Dedifferentiated amniotic fluid mesenchymal stem cell (primary cell): ENCODE data around the gene MGAT5B.
"Not testable (repeated sequence)": the region's sequence is repeated elsewhere in the genome, so short reads cannot be mapped to it uniquely, and the experiment has no call there.

Experiments used
- DNase-seq: peaks from one replicate; pipeline ENCODE4 v3.0.0-alpha.2; 2016; ENCODE audit errors: extremely low spot score

The MGAT5B gene

DNA sequence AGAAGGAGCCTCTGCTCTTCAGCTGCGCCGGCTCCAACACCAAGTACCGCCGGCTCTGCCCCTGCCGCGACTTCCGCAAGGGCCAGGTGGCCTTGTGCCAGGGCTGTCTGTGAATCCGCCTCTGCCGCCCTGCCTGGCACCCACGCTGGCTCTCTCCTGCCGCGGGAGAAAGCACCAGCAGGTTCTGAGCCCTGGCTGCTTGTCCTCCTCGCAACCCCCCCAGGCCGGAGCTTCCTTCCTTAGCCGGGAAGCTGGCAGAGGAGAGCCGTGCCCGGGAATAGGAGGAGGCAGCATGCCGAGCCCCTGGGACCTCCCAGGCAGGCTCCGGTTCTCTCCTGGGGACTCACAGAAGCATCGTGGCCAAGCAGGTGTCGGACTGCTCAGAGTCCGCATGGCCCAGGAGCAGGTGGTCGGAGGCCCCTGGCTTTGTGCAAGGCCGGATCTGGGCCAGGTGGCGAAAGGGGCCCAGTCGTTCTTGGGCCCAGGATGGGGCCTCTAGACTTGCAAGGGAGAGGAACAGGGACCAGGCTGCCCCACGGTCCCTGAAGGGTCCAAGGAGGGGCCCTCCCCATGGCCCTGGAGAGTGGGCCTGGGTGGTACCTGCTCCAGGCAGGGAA, 80.6 kb downstream of the MGAT5B start:
- no peak for DNase-seq

DNA sequence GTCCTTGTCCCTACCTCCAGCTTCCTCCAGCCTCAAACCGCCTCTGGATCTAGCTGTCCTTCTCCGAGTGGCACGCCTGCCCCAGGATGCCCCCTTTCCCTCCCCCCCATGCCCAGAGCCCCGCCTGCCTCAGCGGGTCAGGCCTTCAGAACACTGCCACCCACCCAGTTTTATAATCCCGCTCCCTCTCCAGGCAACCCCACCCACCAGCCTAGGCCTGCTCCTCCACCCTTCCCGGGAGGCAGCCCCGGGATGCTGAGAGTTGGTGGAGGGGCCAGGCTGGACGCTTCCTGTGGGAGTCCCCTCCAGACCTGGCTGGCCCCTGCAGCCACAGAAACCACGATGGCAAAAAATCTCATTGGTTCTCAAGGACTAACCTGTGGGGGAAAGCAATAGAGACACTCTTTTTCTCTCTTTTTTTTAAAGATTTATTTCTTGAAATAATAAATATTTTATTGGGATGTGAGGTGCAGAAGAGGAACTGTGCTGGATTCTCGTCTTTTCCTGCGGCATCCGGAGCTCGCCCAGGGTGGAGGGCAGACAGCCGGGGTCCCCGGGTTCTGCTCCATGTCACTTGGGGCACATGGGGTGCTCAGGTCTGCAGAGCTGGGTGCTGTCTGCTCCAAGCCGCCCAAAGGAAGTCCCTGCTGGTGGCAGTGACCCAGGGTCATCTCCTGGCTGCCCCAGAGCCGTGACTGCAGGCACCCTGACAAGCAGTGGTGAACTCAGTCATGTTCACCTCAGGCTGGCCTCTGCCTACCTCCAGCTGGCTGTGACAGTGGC, 81.9 kb downstream of the MGAT5B start:
- no peak for DNase-seq

DNA sequence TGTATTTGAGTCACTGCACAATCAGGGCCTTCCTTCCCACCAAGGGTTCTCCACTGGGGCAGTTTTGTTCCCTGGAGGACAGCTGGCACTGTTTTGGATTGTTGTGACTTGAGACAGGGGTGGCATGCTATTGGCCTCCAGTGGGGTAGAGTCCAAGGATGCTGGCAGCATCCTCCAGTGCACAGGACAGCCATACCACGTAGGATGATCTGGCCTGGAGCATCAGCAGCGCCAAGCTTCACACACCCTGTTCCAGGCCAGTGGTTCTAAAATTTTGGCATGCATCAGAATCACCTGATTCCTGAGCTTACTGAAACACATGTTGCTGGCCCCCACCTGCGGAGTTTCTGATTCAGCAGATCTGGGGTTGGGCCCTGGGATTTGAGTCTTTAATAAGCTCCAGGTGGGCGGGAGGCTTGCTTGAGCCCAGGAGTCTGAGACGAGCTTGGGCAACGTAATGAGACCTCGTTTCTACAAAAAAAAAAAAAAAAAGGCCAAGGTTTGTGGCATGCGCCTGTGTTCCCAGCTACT, 83.2 kb downstream of the MGAT5B start:
- no peak for DNase-seq

DNA sequence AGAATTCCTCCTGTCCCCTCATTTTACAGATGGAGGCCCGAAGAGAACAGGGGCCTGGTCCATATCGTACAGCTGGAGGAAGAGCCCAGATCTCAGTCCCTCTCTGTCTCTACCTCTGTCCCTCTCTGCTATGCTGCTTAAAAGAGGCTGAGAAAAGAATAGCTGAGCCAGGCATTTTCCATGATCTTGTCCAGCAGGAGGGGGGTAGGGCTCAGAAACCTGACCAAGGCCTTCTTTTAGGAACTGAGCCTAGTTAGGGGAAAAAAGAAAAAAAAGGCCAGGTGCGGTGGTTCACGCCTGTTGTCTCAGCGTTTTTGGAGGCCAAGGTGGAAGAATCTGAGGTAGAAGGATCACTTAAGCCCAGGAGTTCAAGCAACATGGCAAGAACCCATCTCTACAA, 84.2 kb downstream of the MGAT5B start:
- DNase-seq, result no peak

DNA sequence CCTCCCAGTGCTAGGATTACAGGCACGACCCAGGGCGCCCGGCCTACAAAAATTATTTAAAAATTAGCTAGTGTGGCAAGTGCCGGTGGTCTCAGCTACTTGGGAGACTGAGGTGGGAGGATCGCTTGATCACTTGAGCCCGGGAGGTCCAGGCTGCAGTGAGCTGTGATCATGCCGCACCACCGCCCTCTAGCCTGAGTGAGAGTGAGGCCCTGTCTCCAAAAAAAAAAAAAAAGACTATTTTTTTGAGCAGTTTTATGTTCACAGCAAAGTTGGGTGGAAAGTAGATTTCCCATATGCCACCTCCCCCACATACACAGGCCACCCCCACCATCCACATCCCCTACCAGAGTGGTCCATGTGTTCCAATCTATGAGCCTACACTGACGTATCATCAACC, 84.9 kb downstream of the MGAT5B start:
- no peak for DNase-seq

DNA sequence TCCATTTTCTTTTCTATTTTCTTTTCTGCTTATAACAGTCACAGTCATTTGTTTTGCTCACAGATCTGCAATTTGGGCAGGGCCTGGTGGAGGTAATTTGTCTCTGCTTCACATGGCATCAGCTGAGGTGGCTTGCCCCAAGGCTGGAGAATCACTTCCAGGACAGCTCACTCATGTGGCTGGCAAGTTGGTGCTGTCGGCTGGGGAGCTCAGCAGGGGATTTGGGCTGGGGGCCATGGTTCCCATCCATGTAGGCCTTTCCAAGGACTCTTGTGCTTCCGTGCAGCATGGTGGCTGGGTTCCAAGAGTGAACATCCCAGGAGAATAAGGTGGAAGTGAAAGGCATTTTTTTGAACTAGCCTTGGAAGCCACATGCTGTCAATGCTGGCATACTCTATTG, 85.7 kb downstream of the MGAT5B start:
- no peak for DNase-seq

DNA sequence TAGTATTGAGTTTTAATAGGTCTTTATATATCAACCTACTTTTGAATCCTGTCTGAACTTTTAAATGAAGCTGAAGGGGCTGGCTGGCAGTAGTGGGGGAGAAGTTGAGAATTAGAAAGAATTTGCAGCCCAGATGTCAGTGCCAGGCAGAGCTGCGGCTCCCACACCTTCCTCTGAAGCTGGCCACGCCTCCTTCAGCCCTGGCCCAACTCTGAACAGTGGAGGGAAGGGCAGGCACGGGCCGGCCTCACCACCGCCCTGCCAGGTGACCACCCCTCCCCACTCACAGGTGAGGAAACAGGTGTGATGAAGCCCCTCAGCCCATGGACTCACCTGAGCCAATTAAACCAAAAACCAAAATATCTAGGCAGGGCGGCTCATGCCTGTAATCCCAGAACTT, 87.0 kb downstream of the MGAT5B start:
- no peak for DNase-seq

DNA sequence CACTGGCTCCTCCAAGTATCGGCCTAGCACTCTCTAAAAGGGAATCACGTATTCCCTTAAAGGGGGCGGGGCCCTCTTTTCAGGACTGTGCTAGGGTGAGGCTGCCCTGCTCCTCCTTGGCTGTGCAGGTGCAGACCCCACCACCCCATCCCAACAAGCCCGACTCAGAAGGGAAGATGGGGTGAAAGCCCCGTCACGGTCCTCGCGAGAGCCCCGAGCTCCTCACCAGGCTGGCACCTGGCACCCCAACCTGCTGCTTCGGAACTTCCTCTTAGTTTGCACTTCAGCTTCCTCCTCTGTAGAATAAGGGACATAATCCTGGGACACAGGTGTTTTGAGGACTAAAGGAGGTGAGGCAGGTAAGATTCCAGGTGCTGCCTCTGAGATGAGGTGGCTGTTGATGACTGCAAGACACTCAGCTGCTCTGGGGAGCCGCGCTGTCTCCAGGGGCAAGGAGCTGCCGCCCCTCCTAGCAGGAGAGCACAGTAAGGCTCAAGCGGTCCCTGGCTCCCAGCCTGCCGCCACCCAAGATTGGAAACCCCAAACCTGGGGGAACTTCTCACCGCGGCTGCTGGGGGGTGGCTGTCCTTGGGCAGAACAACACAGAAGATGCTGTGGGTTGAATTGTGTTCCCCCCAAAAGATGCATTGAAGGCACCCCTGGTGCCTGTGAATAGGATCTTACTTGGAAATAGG, 88.8 kb downstream of the MGAT5B start:
- DNase-seq, result no peak

DNA sequence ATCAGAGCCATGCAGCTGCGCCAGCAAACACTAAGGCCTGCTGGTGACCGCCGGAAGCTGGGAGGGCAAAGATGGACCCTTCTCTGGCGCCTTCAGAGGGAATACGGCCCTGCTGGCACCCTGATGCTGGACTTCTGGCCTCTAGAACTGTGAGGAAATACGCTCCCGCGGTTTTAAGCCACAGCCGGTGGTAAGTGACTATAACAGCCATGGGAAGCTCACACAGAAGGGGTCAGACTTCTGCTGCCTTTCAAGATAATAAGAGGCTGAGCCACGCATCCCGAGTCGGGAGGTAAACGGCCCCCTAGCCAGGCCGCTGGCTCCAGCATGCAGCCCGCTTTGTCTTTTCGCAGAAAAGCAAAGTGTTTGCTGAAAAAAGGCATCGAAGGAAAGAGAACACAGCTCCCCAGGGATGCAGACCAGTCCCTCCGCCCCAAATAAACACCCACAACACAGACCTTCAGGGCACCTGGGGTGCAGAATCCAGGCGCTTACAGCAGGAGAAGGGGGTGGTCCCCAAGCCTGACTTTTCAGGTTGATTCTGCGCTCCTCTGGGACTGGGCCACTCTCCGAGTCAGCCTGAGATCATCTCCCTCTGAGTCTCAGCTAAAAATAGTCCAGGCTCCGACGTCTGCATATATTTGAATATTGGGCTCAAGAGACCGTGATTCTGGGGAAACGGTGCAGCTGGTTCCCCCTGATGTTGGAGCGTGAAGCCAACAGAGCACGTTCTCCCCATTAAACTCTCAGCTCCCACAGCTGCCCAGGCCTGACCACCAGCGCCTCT, 89.7 kb downstream of the MGAT5B start:
- no peak for DNase-seq

DNA sequence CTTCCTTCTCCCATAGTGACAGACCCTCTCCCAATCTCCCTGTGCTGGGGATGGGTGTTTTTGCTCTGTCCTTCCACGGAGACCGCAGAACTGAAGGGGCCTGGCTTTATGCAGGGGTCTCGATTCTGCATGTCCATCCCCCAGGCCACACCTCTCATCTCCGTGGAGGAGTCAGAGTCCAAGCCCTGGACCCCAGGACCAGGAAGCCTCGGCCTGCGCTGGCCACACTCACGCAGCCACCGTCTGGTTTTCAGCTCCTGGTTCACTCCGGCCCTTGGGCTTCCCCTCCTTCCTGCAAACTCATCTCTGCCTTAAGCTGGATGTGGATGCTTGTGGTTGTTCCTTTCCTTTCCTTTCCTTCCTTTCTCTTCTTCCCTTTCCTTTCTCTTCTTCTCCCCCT, 90.8 kb downstream of the MGAT5B start:
- no peak for DNase-seq

DNA sequence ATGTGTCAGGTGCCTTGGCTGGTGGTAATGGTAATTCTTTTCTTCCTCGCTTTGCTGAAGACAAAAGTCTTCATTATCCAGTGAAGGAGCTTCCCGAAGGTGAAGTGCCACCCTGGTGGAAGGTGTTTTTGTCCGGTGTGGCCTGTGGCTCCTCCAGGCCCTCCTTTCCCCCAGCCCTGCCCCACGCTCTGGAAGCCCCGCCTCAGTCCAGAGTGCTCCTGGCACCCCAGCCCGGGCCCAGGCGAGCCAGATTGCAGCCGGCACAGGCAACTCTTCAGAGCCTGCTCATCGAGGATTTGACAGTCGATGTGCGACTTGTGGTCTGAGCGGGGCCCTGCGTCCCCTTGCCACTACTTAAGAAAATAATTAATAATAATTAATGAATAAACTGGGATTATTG, 93.7 kb downstream of the MGAT5B start:
- DNase-seq, result no peak

DNA sequence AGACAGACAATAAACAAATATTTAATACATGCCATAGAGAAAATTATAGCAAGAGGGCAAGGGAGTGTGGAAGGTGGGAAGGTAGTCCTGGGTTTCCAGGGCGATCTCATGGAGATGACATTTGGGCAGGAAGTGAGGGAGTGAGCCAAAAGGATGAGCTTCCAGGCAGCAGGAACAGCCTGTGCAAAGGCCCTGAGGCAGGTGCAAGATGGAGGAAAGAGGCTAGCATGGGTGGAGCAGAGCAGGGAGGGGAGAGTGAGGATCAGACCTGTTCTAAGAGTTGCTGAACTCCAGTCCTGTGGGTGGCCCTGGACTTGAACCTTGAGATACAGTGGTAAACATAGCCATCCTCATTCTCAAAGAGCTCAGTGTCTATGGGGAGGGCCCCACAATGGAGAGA, 94.7 kb downstream of the MGAT5B start:
- DNase-seq, result no peak

DNA sequence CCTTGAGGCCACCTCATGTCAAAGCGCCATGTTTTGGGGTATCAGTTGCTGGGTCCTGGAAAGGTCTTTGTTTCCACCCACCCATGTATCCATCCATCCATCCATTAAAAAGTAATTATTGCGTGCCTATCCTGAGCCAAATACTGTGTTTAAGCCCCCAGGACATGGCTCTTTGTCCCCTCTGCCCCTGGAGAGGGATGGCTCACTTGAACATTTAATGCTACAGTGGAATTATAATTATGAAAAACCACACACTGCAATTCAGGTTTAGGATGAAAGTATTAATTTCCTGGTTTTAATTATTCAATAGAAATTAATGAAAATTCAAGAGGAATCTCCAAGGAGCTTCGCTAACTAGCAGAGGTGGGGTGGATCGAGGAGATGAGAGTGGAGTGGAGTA, 97.8 kb downstream of the MGAT5B start:
- DNase-seq, result no peak

DNA sequence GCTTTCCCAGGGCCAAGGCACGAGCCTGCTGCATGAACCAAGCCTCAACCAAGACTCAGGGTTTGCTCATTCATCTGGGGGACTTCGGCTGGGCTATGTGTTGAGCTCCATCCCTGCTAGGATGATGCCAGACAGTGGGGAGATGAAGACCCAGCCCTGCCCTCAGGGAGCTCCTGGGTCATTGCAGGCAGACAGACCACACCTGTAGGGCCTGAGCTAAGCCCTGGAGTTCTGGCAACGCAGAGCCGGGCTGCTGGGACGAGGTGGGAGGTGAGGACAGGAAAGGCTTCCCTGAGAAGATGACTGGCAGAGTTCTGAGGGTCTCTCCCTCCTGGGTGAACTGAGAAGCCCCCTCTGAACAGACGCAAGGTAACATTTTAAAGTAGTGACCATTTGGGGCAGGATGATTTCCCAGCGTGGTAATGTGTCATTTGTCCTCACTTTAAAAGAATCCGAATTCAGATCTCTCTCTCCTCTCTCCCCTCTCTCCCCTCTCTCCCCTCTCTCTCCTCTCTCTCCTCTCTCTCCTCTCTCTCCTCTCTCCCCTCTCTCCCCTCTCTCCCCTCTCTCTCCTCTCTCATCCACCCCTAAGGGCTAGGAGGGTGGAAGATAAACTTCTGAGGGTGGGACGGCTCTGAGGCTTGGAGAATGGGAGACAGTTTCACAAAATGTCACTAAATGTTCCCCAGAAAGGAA, 98.4 kb downstream of the MGAT5B start:
- DNase-seq, result no peak

DNA sequence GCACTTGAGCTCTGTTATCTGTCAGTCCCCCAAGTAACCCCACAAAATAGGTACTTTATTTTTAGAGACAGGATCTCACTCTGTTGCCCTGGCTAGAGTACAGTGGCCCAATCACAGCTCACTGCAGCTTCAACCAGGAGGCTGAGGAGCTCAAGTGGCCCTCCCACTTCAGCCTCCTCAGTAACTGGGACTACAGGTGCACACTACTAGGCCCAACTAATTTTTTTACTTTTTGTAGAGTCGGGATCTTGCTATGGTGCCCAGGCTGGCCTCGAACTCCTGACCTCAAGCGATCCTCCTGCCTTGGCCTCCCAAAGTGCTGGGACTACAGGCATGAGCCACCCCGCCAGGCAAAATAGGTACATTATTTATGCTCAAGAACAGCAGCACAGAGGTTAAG, 99.6 kb downstream of the MGAT5B start:
- no peak for DNase-seq

DNA sequence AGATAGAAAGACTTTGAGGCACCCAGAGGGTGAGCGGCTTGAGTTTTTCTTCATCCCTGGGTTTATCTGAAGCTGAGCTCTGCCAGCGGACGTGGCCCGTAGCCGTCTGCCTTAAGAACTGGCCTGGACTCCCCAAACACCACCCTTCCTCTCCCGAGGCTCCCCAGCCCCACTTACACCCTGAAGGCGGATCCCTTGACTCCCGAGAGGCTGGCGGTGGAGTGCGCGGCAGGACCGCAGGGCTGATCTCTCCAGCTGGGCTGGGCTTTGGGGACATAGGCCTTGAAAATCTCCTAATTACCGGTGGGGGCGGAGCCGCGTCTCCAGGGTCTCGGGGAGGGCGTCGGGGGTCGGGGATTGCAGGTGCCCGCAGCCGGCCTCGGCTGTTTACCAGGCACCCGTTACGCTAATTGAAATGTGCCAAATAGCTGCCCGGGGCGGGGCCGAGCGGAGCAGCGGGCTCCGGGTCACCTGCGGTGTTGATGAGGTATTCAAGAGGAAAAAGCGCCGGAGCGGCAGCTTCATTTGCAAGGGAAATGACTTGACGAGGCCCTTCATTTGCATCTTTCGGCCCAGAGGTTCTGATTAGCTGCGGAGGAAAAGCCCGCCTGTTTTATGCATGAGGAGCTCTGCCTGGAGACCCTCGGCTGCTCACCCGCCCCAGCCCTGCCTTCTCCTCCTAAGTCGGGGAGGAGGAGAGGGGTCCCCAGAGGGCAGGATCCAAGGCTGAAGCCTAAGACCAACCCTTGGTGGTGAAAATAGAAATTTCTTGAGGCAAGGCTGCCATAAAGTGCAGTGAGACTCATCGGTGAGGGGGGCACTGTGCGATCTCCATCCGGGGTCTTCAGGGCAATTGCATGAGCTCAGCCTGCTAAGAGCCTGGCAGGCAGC, 100.7 kb downstream of the MGAT5B start:
- no peak for DNase-seq

DNA sequence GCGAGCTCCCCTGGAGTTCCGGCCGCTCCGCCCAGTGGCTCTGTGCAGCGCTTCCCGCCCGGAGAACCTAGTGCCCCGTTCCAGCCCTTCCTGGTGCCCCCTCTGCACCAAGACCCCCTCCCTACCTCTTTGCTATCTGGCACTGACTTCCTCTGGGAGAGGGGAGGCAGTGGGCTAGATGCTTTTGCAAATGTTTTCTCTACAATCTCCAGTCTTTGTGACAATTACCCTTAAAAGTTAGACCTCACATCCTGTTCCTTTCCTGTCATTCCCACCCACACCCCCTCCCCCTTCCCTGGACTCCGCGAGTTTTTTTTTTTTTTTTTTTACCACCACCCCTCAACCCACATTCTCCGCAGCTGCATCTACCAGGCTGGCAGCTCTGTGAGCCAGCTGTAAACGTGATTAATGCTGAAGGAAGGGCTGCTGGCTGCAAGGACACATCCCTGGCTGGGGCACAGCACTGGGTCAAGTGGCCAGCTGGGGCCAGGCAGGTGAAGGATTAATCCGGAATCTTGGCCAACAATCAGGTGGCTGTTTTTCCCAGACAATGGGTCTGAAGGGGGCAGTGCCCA, 101.5 kb downstream of the MGAT5B start:
- DNase-seq, result no peak

DNA sequence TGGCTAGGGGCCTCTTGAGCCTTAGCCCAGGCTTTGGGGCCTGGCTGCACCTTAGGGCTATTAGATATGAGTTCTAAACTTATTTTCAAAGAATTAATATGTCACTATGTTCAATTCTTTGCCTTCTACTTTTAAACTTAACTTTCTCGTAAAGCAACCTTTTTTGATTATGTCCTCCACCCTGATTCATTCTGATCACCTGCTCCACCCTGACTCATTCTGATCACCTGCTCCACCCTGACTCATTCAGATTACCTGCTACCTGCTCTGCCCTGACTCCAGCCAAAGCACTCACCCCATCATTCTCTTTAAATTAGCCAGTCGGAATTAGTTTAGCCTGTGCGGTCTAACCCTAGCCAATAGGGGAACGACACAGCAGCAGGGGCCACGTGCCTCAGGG, 102.0 kb downstream of the MGAT5B start:
- not testable (repeated sequence) for DNase-seq

DNA sequence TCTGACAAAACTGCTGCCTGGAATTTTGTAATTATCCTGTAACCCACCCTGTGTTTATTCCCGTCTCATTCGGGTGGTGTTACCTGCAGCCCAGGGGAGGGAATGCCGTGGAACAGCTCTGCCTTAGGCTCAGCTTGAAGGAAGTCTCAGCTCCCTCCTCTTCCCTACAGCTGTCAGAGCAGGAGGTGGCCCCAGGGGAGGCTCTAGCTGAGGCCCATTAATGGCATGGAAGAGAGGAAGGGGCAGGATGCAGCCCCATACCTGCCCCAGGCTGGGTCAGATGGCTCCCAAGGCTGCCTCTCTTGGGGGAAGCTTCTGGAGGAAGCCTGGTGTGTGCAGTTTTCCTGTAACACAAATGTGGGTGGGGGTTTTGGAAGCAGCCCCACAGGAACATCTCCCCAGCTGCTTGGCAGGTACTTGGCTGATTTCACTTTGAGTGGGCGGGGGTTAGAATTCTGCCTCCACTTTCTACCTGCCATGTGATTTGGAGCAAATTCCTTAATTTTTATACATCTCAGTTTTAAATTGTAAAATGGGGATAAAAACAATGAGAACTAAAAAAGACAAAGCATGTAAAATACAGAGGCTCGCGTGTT, 103.9 kb downstream of the MGAT5B start:
- no peak for DNase-seq

DNA sequence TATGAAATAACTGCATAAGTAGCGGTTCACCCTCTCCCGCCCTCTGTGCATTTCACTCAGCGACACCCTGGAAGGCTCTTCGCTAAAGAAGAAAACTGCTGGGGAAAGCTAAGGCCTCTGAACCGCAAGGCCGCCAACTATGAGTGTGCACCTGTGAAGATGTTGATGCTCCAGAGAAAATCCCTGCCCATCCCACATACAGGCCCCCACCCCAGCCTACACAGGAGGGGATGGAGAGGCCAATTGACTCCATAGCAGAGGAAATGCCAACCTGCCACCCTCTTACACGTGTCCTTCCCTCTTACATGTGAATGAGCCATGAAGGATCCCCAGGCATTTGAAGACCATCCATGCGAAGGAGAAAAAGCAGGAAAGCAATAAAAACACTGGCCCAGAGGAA, 104.8 kb downstream of the MGAT5B start:
- DNase-seq, result no peak
